Thyroid gland (tissue), 4 donors: ENCODE data around the gene HTR3D. TPM values are rescaled to one million over a fixed set of nuclear protein-coding genes. Genes with fewer than 3 reads are reported as not detected.

Source experiments
- DNase-seq, 2 donors: peaks; one replicate each; pipeline ENCODE4 v3.0.0-alpha.2; 2019
- H3K27ac ChIP-seq, 3 donors: fragments of 200-600 bp; sonication (generic); 1 replicate in 2 of 3; 2 replicates in 1 of 3; pipeline ENCODE4 v1.5.1; 2016 to 2019; ENCODE audit warnings: mild to moderate bottlenecking in 1 of 3, moderate library complexity in 1 of 3
- H3K27me3 ChIP-seq: fragments of 200-600 bp; sonication (generic); one replicate; pipeline ENCODE4 v1.5.1; 2019
- H3K36me3 ChIP-seq, 2 donors: fragments of 200-600 bp; sonication (generic); one replicate each; pipeline ENCODE4 v1.5.1; 2016 to 2019
- H3K4me1 ChIP-seq, 2 donors: fragments of 200-600 bp; sonication (generic); one replicate each; pipeline ENCODE4 v1.5.1; 2017 to 2019
- H3K4me3 ChIP-seq, 3 donors: fragments of 200-600 bp; sonication (generic); replicated peaks in 1 of 3; 1 replicate in 2 of 3; 2 replicates in 1 of 3; pipeline ENCODE4 v1.5.1; 2016; ENCODE audit warnings: mild to moderate bottlenecking in 1 of 3
- H3K9me3 ChIP-seq: fragments of 200-600 bp; sonication (generic); one replicate; pipeline ENCODE4 v1.5.1; 2017
- POLR2A ChIP-seq, 2 donors: fragments of 450-650 bp; IDR thresholded peaks; one replicate each; pipeline ENCODE4 v1.6.1; 2017; ENCODE audit warnings: antibody characterized with exemption in 2 of 2, mild to moderate bottlenecking in 2 of 2, moderate library complexity in 1 of 2
- WGBS, 2 donors: methylation state at CpG; one replicate each; pipeline ENCODE4 v1.1.5; 2017; 5-methylcytosine and 5-hydroxymethylcytosine counted together
- intact Hi-C: fragments of 100-400 bp; cut with DNase I; formaldehyde crosslinking; loops from one replicate; pipeline ENCODE4 v1.15.1; 2023
- total RNA-seq, 4 donors: library from RNA; depleted of rRNA; stranded (reverse); fragments of >200 nt; gene quantifications; one replicate each; pipeline ENCODE4 v1.2.3, GENCODE V29; 2016
- TF ChIP-seq, protein P1 (sequence below), 6 experiments: fragments of 200-600 bp in 3 of 6; fragments of 450-650 bp in 3 of 6; sonication (generic) in 3 of 6; IDR thresholded peaks; one replicate each; pipeline ENCODE4 v1.5.1; 2016 to 2019; ENCODE audit warnings: antibody characterized with exemption in 6 of 6, mild to moderate bottlenecking in 2 of 6, inconsistent platforms in 1 of 6, moderate library complexity in 1 of 6

HTR3D gene
- total RNA-seq, 4 donors from 2014 or later = not detected

DNA sequence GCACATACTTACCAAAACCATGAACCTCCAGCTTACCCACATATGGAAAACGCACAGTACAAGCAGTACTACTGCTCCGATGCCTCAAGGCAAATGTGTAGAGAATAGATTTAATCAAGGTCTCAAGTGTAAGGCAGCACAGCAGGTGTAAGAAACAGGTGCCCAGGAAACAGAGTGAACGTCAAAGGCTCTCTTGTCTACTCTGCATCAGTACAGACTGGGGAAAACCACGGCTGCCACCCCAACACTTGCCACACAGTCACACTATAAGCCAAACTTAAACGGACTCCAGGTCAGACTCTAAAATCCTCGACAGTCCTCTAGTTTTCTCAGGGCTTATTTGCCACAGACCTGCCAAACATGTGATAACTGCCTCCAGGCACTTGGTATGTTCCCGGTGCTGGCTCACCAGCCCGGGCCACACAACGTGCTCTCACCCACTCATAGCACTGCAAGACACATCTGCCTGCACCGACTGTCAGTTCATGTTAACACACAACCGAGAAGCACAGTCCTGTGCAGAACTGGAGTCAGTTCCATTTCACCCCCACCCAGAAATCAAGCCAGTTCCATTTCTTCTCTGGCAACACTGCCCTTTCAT lies 44.4 kb upstream of the HTR3D start:
- Histone ChIP-seq H3K9me3 (no peaks in the 10 kb centered on the region), H3K4me3 (no peak overlapping the region), H3K36me3 (peaks cover 0 to 15% of the 10 kb centered on the region in 2 donors), H3K4me1 (no peaks in the 10 kb centered on the region), H3K27me3 (no peaks in the 10 kb centered on the region), H3K27ac (no peak overlapping the region)
- TF ChIP-seq, protein P1, sequence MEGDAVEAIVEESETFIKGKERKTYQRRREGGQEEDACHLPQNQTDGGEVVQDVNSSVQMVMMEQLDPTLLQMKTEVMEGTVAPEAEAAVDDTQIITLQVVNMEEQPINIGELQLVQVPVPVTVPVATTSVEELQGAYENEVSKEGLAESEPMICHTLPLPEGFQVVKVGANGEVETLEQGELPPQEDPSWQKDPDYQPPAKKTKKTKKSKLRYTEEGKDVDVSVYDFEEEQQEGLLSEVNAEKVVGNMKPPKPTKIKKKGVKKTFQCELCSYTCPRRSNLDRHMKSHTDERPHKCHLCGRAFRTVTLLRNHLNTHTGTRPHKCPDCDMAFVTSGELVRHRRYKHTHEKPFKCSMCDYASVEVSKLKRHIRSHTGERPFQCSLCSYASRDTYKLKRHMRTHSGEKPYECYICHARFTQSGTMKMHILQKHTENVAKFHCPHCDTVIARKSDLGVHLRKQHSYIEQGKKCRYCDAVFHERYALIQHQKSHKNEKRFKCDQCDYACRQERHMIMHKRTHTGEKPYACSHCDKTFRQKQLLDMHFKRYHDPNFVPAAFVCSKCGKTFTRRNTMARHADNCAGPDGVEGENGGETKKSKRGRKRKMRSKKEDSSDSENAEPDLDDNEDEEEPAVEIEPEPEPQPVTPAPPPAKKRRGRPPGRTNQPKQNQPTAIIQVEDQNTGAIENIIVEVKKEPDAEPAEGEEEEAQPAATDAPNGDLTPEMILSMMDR (IDR thresholded peaks at IDR 0.05) = no peak
- WGBS, 2 donors = 79 to 91% methylated on average over 11 of the region's 11 CpGs
- intact Hi-C loops = no loop called here
- DNase-seq = no peak

DNA sequence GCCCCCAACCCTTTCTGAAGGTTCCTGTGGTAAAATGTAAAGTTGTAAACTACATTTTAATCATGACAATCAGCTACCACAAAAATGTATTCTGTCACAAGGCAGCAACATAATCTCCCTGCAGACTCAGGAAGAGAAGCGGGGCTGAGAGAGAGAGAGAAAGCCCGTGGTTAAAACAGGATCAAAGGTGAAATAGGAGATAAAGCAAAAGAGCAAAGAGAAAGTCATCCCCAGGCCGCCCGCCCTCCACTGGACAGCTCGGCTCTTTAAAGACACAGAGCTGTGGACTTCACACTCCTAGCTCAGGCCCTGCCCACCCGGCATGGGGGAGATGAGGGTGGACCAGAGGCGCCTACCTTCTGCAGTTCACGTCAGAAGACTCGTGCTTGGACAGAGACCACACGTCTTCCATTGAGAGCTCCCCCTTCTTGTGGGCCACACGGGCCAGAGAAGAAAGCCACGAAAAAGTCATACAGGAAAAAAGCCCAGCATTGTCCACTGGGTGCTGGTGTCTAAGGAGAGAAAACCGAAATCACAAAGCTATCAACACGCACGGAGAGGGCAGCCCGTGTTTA lies 43.2 kb upstream of the HTR3D start:
- 88 to 92% methylated on average over 16 of the region's 16 CpGs for WGBS, 2 donors
- no peak for TF ChIP-seq POLR2A (IDR thresholded peaks at IDR 0.05)
- TF ChIP-seq, protein P1 (IDR thresholded peaks at IDR 0.05) = no peak
- Histone ChIP-seq H3K36me3 (peaks cover 0 to 9% of the 10 kb centered on the region in 2 donors), H3K9me3 (no peaks in the 10 kb centered on the region), H3K4me1 (no peaks in the 10 kb centered on the region), H3K4me3 (no peak overlapping the region), H3K27ac (no peak overlapping the region), H3K27me3 (no peaks in the 10 kb centered on the region)
- no peak for DNase-seq
- intact Hi-C loops = no loop called here

DNA sequence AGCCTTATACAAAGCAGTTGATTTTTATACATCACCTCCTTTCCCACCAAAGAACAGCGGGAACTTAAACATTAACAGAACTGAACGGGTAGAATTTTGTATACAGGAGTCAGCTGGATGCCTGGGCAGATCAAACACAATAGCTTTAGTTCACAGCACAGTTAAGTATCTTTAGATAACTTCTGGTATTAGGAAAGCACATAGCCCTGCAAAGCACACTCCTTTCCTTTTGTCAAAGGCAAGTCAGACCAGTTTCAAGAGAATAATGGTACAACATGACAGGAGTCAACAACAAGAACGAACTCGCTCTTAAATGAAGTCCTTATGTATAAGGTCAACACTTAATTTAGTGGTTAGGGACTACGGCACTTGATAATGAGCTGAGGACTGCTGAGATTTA lies 40.1 kb upstream of the HTR3D start:
- Histone ChIP-seq H3K4me1 (no peaks in the 10 kb centered on the region), H3K9me3 (no peaks in the 10 kb centered on the region), H3K36me3 (peaks cover 0 to 7% of the 10 kb centered on the region in 2 donors), H3K27me3 (no peaks in the 10 kb centered on the region), H3K27ac (no peak overlapping the region), H3K4me3 (no peak overlapping the region)
- intact Hi-C loops = no loop called here
- no peak for DNase-seq
- 56 to 65% methylated on average over 5 of the region's 5 CpGs for WGBS, 2 donors
- no peak for TF ChIP-seq POLR2A (IDR thresholded peaks at IDR 0.05)

DNA sequence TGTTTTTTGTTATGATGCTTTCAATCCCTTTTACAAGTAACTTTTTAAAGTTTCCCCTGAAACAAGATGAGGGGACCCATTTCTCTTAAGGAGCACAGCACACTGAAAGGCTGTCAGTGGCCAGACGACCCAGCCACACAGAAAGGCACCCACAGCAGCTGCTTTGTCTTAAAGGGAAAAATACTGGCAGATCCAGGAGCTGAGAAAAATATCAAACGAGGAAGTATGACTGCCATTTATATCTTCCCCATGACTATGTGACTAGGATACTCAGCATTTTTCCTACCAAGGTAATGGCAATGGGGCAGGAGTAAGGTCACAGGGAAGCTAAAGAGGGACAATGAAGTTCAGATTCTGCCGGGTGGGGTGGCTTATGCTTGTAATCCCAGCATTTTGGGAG lies 29.8 kb upstream of the HTR3D start:
- Histone ChIP-seq H3K9me3 (no peaks in the 10 kb centered on the region), H3K27me3 (no peaks in the 10 kb centered on the region), H3K4me3 (no peak overlapping the region), H3K36me3 (no peaks in the 10 kb centered on the region), H3K4me1 (peaks cover 5 to 6% of the 10 kb centered on the region in 2 donors), H3K27ac (no peak overlapping the region)
- TF ChIP-seq, protein P1 (IDR thresholded peaks at IDR 0.05) = no peak
- TF ChIP-seq POLR2A (IDR thresholded peaks at IDR 0.05) = no peak
- DNase-seq = no peak
- WGBS, 2 donors = 85 to 94% methylated on average over 3 of the region's 3 CpGs
- intact Hi-C loops = no loop called here

DNA sequence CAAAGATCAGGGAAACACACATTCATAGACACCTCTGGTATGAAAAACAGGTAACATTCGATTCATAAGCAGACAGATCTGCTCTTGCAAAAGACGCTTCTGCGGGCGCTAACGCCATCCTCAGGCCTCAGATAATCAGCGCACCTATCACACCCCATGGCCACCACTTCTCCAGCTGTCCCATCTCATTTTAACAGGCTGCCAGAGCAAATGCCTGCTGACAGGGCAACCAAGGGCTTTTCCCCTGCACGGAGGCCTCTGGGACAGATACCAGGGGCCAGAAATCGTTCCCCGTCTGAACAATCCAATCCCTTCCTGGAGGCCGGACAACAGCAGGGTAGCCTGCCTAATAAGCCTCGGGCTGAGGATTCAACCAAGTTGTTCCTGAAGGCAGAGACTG lies 29.1 kb upstream of the HTR3D start:
- H3K9me3 ChIP-seq = no peaks in the 10 kb centered on the region
- intact Hi-C loops = no loop called here
- no peak overlapping the region for H3K27ac ChIP-seq
- no peak for TF ChIP-seq POLR2A (IDR thresholded peaks at IDR 0.05)
- TF ChIP-seq, protein P1 (IDR thresholded peaks at IDR 0.05) = no peak
- H3K27me3 ChIP-seq = no peaks in the 10 kb centered on the region
- 93 to 95% methylated on average over 11 of the region's 11 CpGs for WGBS, 2 donors
- H3K4me1 ChIP-seq = peaks cover 5 to 6% of the 10 kb centered on the region in 2 donors
- DNase-seq = no peak
- H3K4me3 ChIP-seq = no peak overlapping the region
- no peaks in the 10 kb centered on the region for H3K36me3 ChIP-seq
